ENCODE data around the gene CES5A.

GRCh38 chr16:55871411-55872038 lies 3.6 kb downstream of the CES5A start:
- TF ChIP-seq, protein P1, sequence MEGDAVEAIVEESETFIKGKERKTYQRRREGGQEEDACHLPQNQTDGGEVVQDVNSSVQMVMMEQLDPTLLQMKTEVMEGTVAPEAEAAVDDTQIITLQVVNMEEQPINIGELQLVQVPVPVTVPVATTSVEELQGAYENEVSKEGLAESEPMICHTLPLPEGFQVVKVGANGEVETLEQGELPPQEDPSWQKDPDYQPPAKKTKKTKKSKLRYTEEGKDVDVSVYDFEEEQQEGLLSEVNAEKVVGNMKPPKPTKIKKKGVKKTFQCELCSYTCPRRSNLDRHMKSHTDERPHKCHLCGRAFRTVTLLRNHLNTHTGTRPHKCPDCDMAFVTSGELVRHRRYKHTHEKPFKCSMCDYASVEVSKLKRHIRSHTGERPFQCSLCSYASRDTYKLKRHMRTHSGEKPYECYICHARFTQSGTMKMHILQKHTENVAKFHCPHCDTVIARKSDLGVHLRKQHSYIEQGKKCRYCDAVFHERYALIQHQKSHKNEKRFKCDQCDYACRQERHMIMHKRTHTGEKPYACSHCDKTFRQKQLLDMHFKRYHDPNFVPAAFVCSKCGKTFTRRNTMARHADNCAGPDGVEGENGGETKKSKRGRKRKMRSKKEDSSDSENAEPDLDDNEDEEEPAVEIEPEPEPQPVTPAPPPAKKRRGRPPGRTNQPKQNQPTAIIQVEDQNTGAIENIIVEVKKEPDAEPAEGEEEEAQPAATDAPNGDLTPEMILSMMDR (IDR thresholded peaks at IDR 0.05) = no peak
- no peak for TF ChIP-seq POLR2A (IDR thresholded peaks at IDR 0.05)

Data from lower leg skin (tissue), 3 donors.